Erythroblast (primary cell): Measurements from ENCODE around the gene PSMG1.

Experiments
- GATA1 ChIP-seq: IDR thresholded peaks from 2 replicates; pipeline ENCODE4 v1.6.1; 2011; ENCODE audit warnings: low read depth, mild to moderate bottlenecking, control low read depth, low read length, moderate library complexity
- POLR2A ChIP-seq: IDR thresholded peaks from 2 replicates; pipeline ENCODE4 v1.6.1; 2011; ENCODE audit warnings: mild to moderate bottlenecking, low read length

GRCh38 chr21:39168800-39169199, 14.5 kb downstream of the PSMG1 start:
- TF ChIP-seq POLR2A, result no peak
- TF ChIP-seq GATA1, result no peak
